H1 (cell line): Measurements from ENCODE around the gene UGGT2. TPM values are rescaled to one million over a fixed set of nuclear protein-coding genes. Genes with fewer than 3 reads are reported as not detected.

ENCODE experiments used
- CREB1 ChIP-seq: IDR thresholded peaks from 2 replicates; pipeline ENCODE4 v1.6.1; 2012; ENCODE audit warnings: inconsistent platforms
- MAFK ChIP-seq: IDR thresholded peaks from 2 replicates; pipeline ENCODE4 v1.6.1; 2012; ENCODE audit warnings: low read depth, mild to moderate bottlenecking, improper control_type of control experiment, low read length
- NRF1 ChIP-seq: IDR thresholded peaks from 2 replicates; pipeline ENCODE4 v1.6.1; 2011; ENCODE audit warnings: mild to moderate bottlenecking, low read depth, low read length, improper control_type of control experiment
- RNF2 ChIP-seq: fragments of 200-900, 300-1000 bp; sonication (generic); IDR thresholded peaks from 2 replicates; pipeline ENCODE4 v1.7.1; 2016; ENCODE audit warnings: borderline replicate concordance, low read depth, mild to moderate bottlenecking, antibody characterized with exemption, low read length; ENCODE audit not compliant: poor library complexity, severe bottlenecking; ENCODE audit errors: missing control alignments
- SIX5 ChIP-seq: IDR thresholded peaks from 2 replicates; pipeline ENCODE4 v1.6.1; 2011; ENCODE audit warnings: mild to moderate bottlenecking, low read depth, low read length
- polyA plus RNA-seq, 7 experiments: library from polyadenylated mRNA; depleted of rRNA in 3 of 7; stranded (reverse) in 5 of 7; unstranded in 2 of 7; fragments of >200 nt in 5 of 7; fragments of 200-250 nt in 2 of 7; gene quantifications; 1 replicate in 5 of 7; 2 replicates in 1 of 7; 4 replicates in 1 of 7; pipeline versions ENCODE4 v1.2.1 to v1.2.3, GENCODE V29; 2011 to 2013; ENCODE audit warnings: missing spikeins in 2 of 7, mixed read lengths in 2 of 7
- total RNA-seq: library from RNA; stranded (reverse); fragmentation: NEBNext Ultra II Directional; extraction: Animal tissue kit (Norgen Biotek cat#: 25700); gene quantifications from 2 replicates; pipeline ENCODE4 v1.2.1, GENCODE V29; 2021

UGGT2 gene
- total and polyA plus RNA-seq, 2 of the 8 experiments (the other 6 are each of a cell fraction or from before 2014, with no cell fraction given) = 5.9 to 25.1 TPM

- TF ChIP-seq SIX5 (no peak), CREB1 (no peak), MAFK (no peak), NRF1 (no peak), RNF2 (no peak)
These were observed 260.1 kb downstream of the UGGT2 start (continued) for GRCh38 chr13:95793018-95793555.
